NB4 (cell line): Measurements from ENCODE around the gene FRZB.

Source experiments
- CTCF ChIP-seq: IDR thresholded peaks from one replicate; pipeline ENCODE4 v1.5.1; 2012; ENCODE audit warnings: low read depth, low read length
- POLR2A ChIP-seq: IDR thresholded peaks from 2 replicates; pipeline ENCODE4 v1.6.1; 2011; ENCODE audit warnings: mild to moderate bottlenecking; ENCODE audit not compliant: insufficient read length; ENCODE audit errors: extremely low read depth

GRCh38 chr2:182855376-182855775, 11.1 kb downstream of the FRZB start:
- TF ChIP-seq CTCF (no peak), POLR2A (no peak)
